GM20431 (cell line): ENCODE data around the gene MRPS34.

Source experiments
- in situ Hi-C: fragments of 300-500 bp; cut with MseI, MboI; formaldehyde crosslinking; loops from one replicate; pipeline ENCODE4 v1.15.0; 2020; ENCODE audit warnings: low sequenced_read_pairs; ENCODE audit not compliant: unreplicated experiment

The MRPS34 gene

GRCh38 chr16:1771188-1771863 lies 1.6 kb downstream of the MRPS34 start, which contains the start of gene NME3:
Gene NME3 (minus strand): TSS chr16:1771543. CDS start chr16:1771534, 9 bp downstream.
- in situ Hi-C loops = no loop called here

DNA sequence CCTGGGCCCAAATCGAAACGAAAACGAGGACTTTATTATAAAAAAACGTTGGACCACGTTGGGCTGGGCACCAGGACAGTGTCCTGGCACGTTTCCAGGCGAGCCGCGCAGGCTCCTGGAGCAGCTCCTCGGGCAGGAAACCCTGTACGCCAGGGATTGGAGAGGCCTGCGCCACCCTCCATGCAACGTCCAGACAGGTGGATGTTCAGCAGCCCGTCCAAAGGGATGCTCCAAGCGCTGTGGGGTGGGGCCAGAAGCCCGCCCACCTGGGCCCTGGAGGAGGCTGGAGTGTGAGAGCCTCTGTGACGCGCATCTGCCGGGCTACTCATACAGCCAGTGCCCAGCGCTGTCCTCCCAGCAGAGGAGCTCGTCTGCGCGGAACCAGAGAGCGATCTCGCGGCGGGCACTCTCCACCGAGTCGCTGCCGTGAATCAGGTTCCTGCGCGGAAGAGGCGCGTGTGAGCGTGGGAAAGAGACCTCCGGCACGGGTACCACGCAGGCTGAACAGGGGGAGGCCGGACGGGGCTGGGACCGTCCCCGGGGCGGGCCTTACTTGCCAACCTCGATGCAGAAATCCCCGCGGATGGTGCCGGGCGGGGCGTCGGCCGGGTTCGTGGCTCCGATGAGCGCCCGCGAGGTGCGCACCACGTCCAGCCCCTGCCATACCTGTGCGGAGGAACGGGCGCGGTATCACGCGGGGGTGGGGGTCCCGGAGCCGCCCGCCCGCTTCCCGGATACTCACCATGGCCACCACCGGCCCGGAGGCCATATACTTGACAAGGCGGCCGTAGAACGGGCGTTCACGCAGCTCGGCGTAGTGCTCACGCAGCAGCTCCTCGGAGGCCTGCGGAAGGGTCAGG lies 2.4 kb downstream of the MRPS34 start:
- in situ Hi-C loops = no loop called here

DNA sequence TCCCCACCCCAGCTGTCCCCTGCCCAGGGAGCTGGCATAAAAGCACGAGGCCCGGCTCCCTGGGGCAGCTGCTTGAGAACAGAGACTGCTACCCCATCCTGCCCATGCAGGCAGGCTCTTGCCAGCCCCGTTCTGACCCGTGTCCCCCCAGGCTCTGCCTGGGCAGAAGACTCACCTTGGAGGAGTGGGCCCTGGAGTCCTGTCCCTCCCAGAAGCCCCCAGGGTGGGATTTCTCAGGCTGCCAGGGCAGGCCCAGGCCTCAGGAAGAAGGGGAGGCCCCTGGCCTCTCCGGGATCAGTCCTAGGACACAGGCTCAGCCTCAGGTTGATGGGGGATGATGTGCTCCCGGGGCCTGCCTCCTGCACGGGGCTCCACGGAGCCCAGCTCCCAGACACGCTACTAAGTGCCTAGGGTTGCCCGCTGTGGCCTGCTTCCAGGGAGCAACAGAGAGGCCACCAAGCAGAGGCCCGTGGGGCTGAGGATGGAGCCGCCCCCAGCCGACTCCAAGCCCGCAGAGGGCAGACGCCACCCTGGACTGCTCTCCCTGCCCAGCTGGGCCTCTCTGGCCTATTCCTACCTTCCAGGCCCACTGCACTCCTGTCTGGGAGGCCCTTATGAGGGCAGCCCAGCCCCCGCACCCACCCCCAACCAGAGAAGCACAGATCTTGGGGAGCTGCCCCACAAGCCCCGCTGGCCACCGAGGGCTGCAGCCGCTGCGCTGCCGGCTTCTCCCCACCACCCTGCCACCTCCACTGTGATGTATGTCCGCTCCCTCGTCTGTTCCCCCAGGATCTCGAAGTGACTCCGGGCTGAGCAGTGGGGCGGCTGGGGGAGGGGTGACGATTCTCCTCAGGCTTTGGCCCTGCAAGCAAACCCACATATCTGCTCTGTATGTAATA lies 3.3 kb downstream of the MRPS34 start:
- in situ Hi-C loops = no loop called here

DNA sequence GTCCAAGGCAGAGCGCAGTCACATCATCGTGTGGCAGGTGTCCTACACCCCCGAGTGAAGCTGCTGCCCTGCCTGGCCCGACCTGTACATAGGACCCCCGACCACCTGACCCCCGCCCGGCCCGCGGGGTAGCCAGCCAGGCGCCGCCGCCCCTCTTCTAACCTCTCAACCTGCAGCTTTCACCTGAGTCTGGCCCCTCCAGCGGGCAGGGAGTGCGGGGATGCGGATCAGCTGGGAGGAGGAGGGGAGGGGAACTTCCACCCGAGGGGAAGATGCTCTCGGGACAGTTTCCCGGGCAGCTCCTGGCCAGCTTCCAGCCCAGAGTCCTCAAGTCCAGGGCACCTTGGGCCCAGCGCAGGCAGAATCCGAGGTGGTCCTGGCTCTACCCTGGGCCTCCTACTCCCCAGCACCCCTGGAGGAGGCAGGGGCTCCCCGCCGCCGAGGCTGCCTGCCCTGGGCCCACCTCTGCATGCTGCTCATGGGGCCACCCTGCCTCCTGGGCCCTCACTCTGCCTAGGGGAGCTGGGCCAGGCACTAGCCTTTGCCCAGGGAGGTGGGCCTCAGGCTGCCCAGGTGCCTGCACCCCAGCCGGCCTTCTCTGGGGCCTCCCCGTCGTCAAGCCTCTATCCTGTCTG lies 4.0 kb downstream of the MRPS34 start:
- in situ Hi-C loops = no loop called here

GRCh38 chr16:1768061-1768766 lies 4.7 kb downstream of the MRPS34 start:
- in situ Hi-C loops = no loop called here

- in situ Hi-C loops = no loop called here
Observed at GRCh38 chr16:1767116-1767994, 5.6 kb downstream of the MRPS34 start.

GRCh38 chr16:1766701-1767100 lies 6.2 kb downstream of the MRPS34 start:
- in situ Hi-C loops = no loop called here

GRCh38 chr16:1766231-1766630 lies 6.7 kb downstream of the MRPS34 start:
- in situ Hi-C loops = no loop called here

GRCh38 chr16:1765826-1766225 lies 7.1 kb downstream of the MRPS34 start:
- in situ Hi-C loops = no loop called here

DNA sequence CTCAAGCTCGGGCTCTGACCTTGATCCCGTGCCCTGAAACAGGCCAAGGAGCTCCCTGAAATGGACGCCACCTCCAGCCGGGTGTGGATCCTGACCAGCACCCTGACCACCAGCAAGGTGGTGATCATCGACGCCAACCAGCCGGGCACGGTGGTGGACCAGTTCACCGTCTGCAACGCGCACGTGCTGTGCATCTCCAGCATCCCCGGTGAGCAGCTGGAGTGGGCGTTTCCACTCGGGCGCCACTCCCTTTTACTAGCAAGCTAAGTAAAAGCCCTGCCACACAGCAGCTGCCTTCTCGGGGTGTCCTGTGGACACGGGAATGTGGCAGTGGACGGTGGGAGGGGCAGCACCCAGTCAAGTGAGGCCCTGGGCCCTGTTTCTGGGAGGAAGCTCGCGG lies 8.0 kb downstream of the MRPS34 start:
- in situ Hi-C loops = no loop called here

DNA sequence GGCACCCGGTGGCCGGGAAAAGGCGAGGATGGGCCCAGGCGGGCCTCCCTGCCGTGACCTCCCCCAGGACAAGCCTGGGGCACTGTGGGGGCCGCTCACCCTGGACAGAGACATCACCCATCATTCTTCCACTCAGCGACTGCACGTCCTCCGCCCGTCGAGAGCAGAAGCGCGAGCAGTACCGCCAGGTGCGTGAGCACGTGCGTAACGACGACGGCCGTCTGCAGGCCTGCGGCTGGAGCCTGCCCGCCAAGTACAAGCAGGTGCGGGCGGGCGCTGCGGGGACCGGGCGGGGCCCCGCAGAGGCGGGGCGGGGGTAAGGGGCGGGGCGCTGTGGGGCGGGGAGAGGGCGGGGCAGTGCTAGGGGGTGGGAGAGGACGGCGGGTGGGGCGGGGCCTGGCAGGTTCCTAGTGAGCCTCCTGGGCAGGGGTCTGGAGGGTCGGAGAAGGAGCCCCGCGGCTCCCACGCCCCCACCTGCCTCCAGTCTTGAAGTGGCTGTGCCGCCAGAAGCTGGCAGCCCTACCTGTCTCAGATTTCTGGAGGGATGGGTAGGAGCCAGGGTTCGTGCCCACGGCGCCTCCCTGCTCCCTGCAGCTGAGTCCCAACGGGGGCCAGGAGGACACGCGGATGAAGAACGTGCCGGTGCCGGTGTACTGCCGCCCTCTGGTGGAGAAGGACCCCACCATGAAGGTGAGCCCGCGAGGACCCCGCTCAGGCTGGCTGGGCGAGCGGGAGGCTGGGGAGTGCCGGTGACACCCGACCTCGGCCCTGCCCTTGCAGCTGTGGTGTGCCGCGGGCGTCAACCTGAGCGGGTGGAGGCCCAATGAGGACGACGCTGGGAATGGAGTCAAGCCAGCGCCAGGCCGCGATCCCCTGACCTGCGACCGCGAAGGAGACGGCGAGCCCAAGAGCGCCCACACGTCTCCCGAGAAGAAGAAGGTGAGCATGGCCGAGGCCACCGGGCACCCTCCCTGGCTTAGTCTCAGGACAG lies 9.1 kb downstream of the MRPS34 start:
- in situ Hi-C loops = no loop called here

- in situ Hi-C loops = no loop called here
Observed at GRCh38 chr16:1762879-1763520, 9.9 kb downstream of the MRPS34 start.

- in situ Hi-C loops = no loop called here
Observed at GRCh38 chr16:1762196-1762878, 10.6 kb downstream of the MRPS34 start.

GRCh38 chr16:1761751-1762150 lies 11.2 kb downstream of the MRPS34 start:
- in situ Hi-C loops = no loop called here

GRCh38 chr16:1760911-1761310 lies 12.0 kb downstream of the MRPS34 start:
- in situ Hi-C loops = no loop called here

DNA sequence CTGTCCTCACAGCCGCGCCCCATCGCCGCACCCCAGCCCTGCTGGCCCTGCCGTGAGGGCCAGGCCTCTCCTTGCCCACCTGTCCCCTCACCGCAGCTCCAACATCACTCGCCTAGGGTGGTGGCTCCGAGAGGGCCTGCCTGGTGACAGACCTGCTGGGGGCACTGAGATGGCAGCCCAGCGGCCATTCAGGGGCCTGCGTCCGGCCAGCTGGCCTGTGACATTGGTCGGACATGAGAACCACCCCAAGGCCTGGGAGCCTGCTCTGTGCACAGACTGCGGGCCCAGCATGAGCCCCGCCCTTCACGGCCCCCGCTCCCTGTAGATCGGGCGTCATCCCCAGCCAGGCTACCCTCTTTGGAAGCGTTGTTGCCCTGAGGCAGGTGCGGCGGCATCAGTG lies 13.4 kb downstream of the MRPS34 start:
- in situ Hi-C loops = no loop called here
